Measurements from ENCODE around the gene TMC4.

TMC4 gene

GRCh38 chr19:54154603-54155345, 18.2 kb downstream of the TMC4 start:
- DNase-seq (ENCODE audit: low read depth in 3 of 3): no peak

GRCh38 chr19:54153731-54154326, 19.1 kb downstream of the TMC4 start:
- no peak for DNase-seq (ENCODE audit: low read depth in 3 of 3)

- DNase-seq (ENCODE audit: low read depth in 3 of 3): no peak
Measured at GRCh38 chr19:54152878-54153524, 20.0 kb downstream of the TMC4 start.

GRCh38 chr19:54152267-54152666, 20.7 kb downstream of the TMC4 start:
- DNase-seq (ENCODE audit: low read depth in 3 of 3): no peak

GRCh38 chr19:54151362-54152035, 21.5 kb downstream of the TMC4 start:
- no peak for DNase-seq (ENCODE audit: low read depth in 3 of 3)

GRCh38 chr19:54149021-54149812, 23.7 kb downstream of the TMC4 start:
- no peak for DNase-seq (ENCODE audit: low read depth in 3 of 3)

- no peak for DNase-seq (ENCODE audit: low read depth in 3 of 3)
Measured at GRCh38 chr19:54148158-54148557, 24.8 kb downstream of the TMC4 start.

GRCh38 chr19:54147676-54148075, 25.3 kb downstream of the TMC4 start:
- no peak for DNase-seq (ENCODE audit: low read depth in 3 of 3)

GRCh38 chr19:54145541-54146158, 27.3 kb downstream of the TMC4 start:
- DNase-seq (ENCODE audit: low read depth in 3 of 3): no peak

- DNase-seq (ENCODE audit: low read depth in 3 of 3): no peak
Measured at GRCh38 chr19:54142166-54142780, 30.7 kb downstream of the TMC4 start.

- DNase-seq (ENCODE audit: low read depth in 3 of 3): no peak
Measured at GRCh38 chr19:54141356-54141755, 31.6 kb downstream of the TMC4 start.

- no peak for DNase-seq (ENCODE audit: low read depth in 3 of 3)
Measured at GRCh38 chr19:54138489-54139256, 34.3 kb downstream of the TMC4 start.

- no peak for DNase-seq (ENCODE audit: low read depth in 3 of 3)
Measured at GRCh38 chr19:54137699-54138488, 35.1 kb downstream of the TMC4 start, which contains the start of gene CNOT3. Gene CNOT3, plus strand, starts transcription at chr19:54137762. Its CDS starts 5,217 bp downstream, at chr19:54142979.

- peak; percentile 97 to 99 (median 98) for DNase-seq (ENCODE audit: low read depth in 3 of 3)
Measured at GRCh38 chr19:54136864-54137698, 35.9 kb downstream of the TMC4 start.

- DNase-seq (ENCODE audit: low read depth in 3 of 3): no peak
Measured at GRCh38 chr19:54136086-54136863, 36.7 kb downstream of the TMC4 start.

- DNase-seq (ENCODE audit: low read depth in 3 of 3): no peak
Measured at GRCh38 chr19:54133957-54134590, 38.9 kb downstream of the TMC4 start.
